ENCODE measurements around the gene EPHA4. TPM values are rescaled to one million over a fixed set of nuclear protein-coding genes. Genes with fewer than 3 reads are reported as not detected.

The EPHA4 gene
- polyA plus RNA-seq, 3 donors, result 57.8 to 59.0 (median 58.4) TPM

GRCh38 chr2:221390878-221391277 lies 181.2 kb downstream of the EPHA4 start:
- no peak for DNase-seq (ENCODE audit: extremely low read depth in 1 of 11, low read depth in 9 of 11, low spot score in 4 of 11)

GRCh38 chr2:221389904-221390303 lies 182.2 kb downstream of the EPHA4 start:
- DNase-seq (ENCODE audit: extremely low read depth in 1 of 11, low read depth in 9 of 11, low spot score in 4 of 11), result peak in 5 of 11 donors; percentile 13 to 35 (median 26)

- no peak for DNase-seq (ENCODE audit: extremely low read depth in 1 of 11, low read depth in 9 of 11, low spot score in 4 of 11)
These were observed 182.7 kb downstream of the EPHA4 start for GRCh38 chr2:221389421-221389820.

GRCh38 chr2:221388891-221389290 lies 183.2 kb downstream of the EPHA4 start:
- DNase-seq (ENCODE audit: extremely low read depth in 1 of 11, low read depth in 9 of 11, low spot score in 4 of 11), result no peak

- DNase-seq (ENCODE audit: extremely low read depth in 1 of 11, low read depth in 9 of 11, low spot score in 4 of 11), result no peak
These were observed 186.4 kb downstream of the EPHA4 start for GRCh38 chr2:221385716-221386115.

- no peak for DNase-seq (ENCODE audit: extremely low read depth in 1 of 11, low read depth in 9 of 11, low spot score in 4 of 11)
These were observed 190.1 kb downstream of the EPHA4 start for GRCh38 chr2:221381928-221382488.

GRCh38 chr2:221380686-221381085 lies 191.4 kb downstream of the EPHA4 start:
- DNase-seq (ENCODE audit: extremely low read depth in 1 of 11, low read depth in 9 of 11, low spot score in 4 of 11), result no peak

- no peak for DNase-seq (ENCODE audit: extremely low read depth in 1 of 11, low read depth in 9 of 11, low spot score in 4 of 11)
These were observed 192.0 kb downstream of the EPHA4 start for GRCh38 chr2:221380062-221380461.

GRCh38 chr2:221377597-221377996 lies 194.5 kb downstream of the EPHA4 start:
- DNase-seq (ENCODE audit: extremely low read depth in 1 of 11, low read depth in 9 of 11, low spot score in 4 of 11), result no peak

- DNase-seq (ENCODE audit: extremely low read depth in 1 of 11, low read depth in 9 of 11, low spot score in 4 of 11), result no peak
These were observed 195.0 kb downstream of the EPHA4 start for GRCh38 chr2:221377066-221377465.

- no peak for DNase-seq (ENCODE audit: extremely low read depth in 1 of 11, low read depth in 9 of 11, low spot score in 4 of 11)
These were observed 197.9 kb downstream of the EPHA4 start for GRCh38 chr2:221374234-221374633.

GRCh38 chr2:221372907-221373306 lies 199.2 kb downstream of the EPHA4 start:
- no peak for DNase-seq (ENCODE audit: extremely low read depth in 1 of 11, low read depth in 9 of 11, low spot score in 4 of 11)

GRCh38 chr2:221372159-221372884 lies 199.8 kb downstream of the EPHA4 start:
- no peak for DNase-seq (ENCODE audit: extremely low read depth in 1 of 11, low read depth in 9 of 11, low spot score in 4 of 11)

GRCh38 chr2:221371347-221371746 lies 200.8 kb downstream of the EPHA4 start:
- DNase-seq (ENCODE audit: extremely low read depth in 1 of 11, low read depth in 9 of 11, low spot score in 4 of 11), result no peak

- DNase-seq (ENCODE audit: extremely low read depth in 1 of 11, low read depth in 9 of 11, low spot score in 4 of 11), result peak in 2 of 11 donors; percentile 16 to 32
These were observed 201.3 kb downstream of the EPHA4 start for GRCh38 chr2:221370857-221371211.

GRCh38 chr2:221370076-221370856 lies 201.8 kb downstream of the EPHA4 start:
- DNase-seq (ENCODE audit: extremely low read depth in 1 of 11, low read depth in 9 of 11, low spot score in 4 of 11), result no peak
